IMR-90 (cell line): ENCODE results near the gene BDNF. TPM values are rescaled to one million over a fixed set of nuclear protein-coding genes. Genes with fewer than 3 reads are reported as not detected.

ENCODE experiments used
- ATAC-seq: fragments of 200-7000 bp; cut with Tn5 transposase; 2 replicates; pipeline ENCODE4 v1.9.1; 2020; ENCODE audit warnings: low read depth, mild to moderate bottlenecking, moderate library complexity
- BruUV-seq: library from RNA; stranded (reverse); fragments of 400-500 nt; replicated peaks from 2 replicates; lab custom pipeline; 2021; lab: Mats Ljungman, UMichigan
- CTCF ChIA-PET: fragments of 300-600 bp; formaldehyde crosslinking; extraction: SDS; loops from one replicate; lab custom pipeline; 2021; ENCODE audit warnings: antibody characterized with exemption; lab: Yijun Ruan, JAX
- POLR2A ChIA-PET: fragments of 300-600 bp; sonication (Branson Sonifier 250); formaldehyde crosslinking; loops from one replicate; lab custom pipeline; 2022; ENCODE audit warnings: antibody characterized with exemption; ENCODE audit not compliant: unreplicated experiment; lab: Charles Lee
- DNase-seq: peaks from one replicate; pipeline ENCODE4 v3.0.0; 2013
- H2AFZ ChIP-seq: replicated peaks from 2 replicates; pipeline ENCODE3; 2013; ENCODE audit warnings: low read length, mild to moderate bottlenecking; ENCODE audit not compliant: poor library complexity
- H2AK5ac ChIP-seq: 2 replicates; pipeline ENCODE4 v1.6.1; 2013; ENCODE audit warnings: low read depth, low read length, inconsistent platforms
- H2AK9ac ChIP-seq: replicated peaks from 2 replicates; pipeline ENCODE3; 2013; ENCODE audit warnings: mild to moderate bottlenecking, low read depth, low read length, moderate library complexity; ENCODE audit not compliant: poor library complexity
- H2BK120ac ChIP-seq: 2 replicates; pipeline ENCODE4 v1.6.1; 2013; ENCODE audit warnings: low read depth, low read length, inconsistent platforms
- H2BK15ac ChIP-seq: 3 replicates; pipeline ENCODE4 v1.6.1; 2013; ENCODE audit warnings: low read depth, low read length, inconsistent platforms
- H2BK20ac ChIP-seq: 2 replicates; pipeline ENCODE4 v1.6.1; 2013; ENCODE audit warnings: low read depth, mild to moderate bottlenecking, inconsistent platforms, low read length, moderate library complexity
- H2BK5ac ChIP-seq: 2 replicates; pipeline ENCODE4 v1.6.1; 2013; ENCODE audit warnings: mild to moderate bottlenecking, low read depth, low read length, inconsistent platforms; ENCODE audit not compliant: poor library complexity, severe bottlenecking
- H3K14ac ChIP-seq: replicated peaks from 2 replicates; pipeline ENCODE4 v1.6.1; 2013; ENCODE audit warnings: low read depth, low read length, inconsistent platforms
- H3K18ac ChIP-seq: 2 replicates; pipeline ENCODE4 v1.6.1; 2013; ENCODE audit warnings: low read depth, low read length, control low read depth
- H3K23ac ChIP-seq: 2 replicates; pipeline ENCODE4 v1.6.1; 2013; ENCODE audit warnings: low read depth, low read length, inconsistent platforms
- H3K27ac ChIP-seq: 2 replicates; pipeline ENCODE4 v1.5.1; 2013; ENCODE audit warnings: mild to moderate bottlenecking, control low read depth, low read length; ENCODE audit not compliant: insufficient read depth
- H3K27me3 ChIP-seq: 2 replicates; pipeline ENCODE4 v1.6.1; 2013; ENCODE audit warnings: low read length; ENCODE audit not compliant: control insufficient read depth, insufficient read depth
- H3K36me3 ChIP-seq: 2 replicates; pipeline ENCODE4 v1.6.1; 2013; ENCODE audit warnings: low read length, mixed read lengths; ENCODE audit not compliant: control insufficient read depth, insufficient read depth
- H3K4ac ChIP-seq: 2 replicates; pipeline ENCODE4 v1.6.1; 2013; ENCODE audit warnings: low read depth, low read length, inconsistent platforms
- H3K4me1 ChIP-seq: 2 replicates; pipeline ENCODE4 v1.6.1; 2013; ENCODE audit warnings: low read length, mixed read lengths; ENCODE audit not compliant: control insufficient read depth, insufficient read depth
- H3K4me2 ChIP-seq: 2 replicates; pipeline ENCODE4 v1.6.1; 2013; ENCODE audit warnings: low read depth, mild to moderate bottlenecking, control low read depth, low read length, moderate library complexity
- H3K4me3 ChIP-seq: 2 replicates; pipeline ENCODE4 v1.5.1; 2013; ENCODE audit warnings: low read depth, mild to moderate bottlenecking, control low read depth, low read length, moderate library complexity; ENCODE audit not compliant: insufficient read depth
- H3K56ac ChIP-seq: 2 replicates; pipeline ENCODE4 v1.6.1; 2013; ENCODE audit warnings: low read length, inconsistent platforms; ENCODE audit not compliant: insufficient read depth; ENCODE audit errors: extremely low read depth
- H3K79me1 ChIP-seq, 2 experiments: 2 replicates each; pipeline ENCODE4 v1.6.1; 2013; ENCODE audit warnings: low read length in 2 of 2, inconsistent platforms in 1 of 2, low read depth in 1 of 2
- H3K9ac ChIP-seq: 2 replicates; pipeline ENCODE4 v1.6.1; 2013; ENCODE audit warnings: low read depth, low read length, control low read depth
- H3K9me1 ChIP-seq: 2 replicates; pipeline ENCODE4 v1.6.1; 2013; ENCODE audit warnings: low read length, inconsistent platforms; ENCODE audit not compliant: insufficient read depth
- H3K9me3 ChIP-seq: 2 replicates; pipeline ENCODE4 v1.6.1; 2013; ENCODE audit warnings: low read length; ENCODE audit not compliant: control insufficient read depth, insufficient read depth
- H4K20me1 ChIP-seq: 2 replicates; pipeline ENCODE4 v1.6.1; 2013; ENCODE audit warnings: low read length, inconsistent platforms; ENCODE audit not compliant: insufficient read depth
- H4K5ac ChIP-seq: 2 replicates; pipeline ENCODE4 v1.6.1; 2013; ENCODE audit warnings: mild to moderate bottlenecking, low read depth, low read length, control low read depth
- H4K8ac ChIP-seq, 2 experiments: 2 replicates each; pipeline ENCODE4 v1.6.1; 2013; ENCODE audit warnings: low read depth in 2 of 2, low read length in 2 of 2, control low read depth in 1 of 2, inconsistent platforms in 1 of 2
- H4K91ac ChIP-seq: 2 replicates; pipeline ENCODE4 v1.6.1; 2013; ENCODE audit warnings: low read depth, low read length, inconsistent platforms; ENCODE audit not compliant: insufficient read depth
- CHD1 ChIP-seq: IDR thresholded peaks from 2 replicates; pipeline ENCODE4 v1.6.1; 2012; ENCODE audit warnings: low read depth, low read length, improper control_type of control experiment
- CTCF ChIP-seq: conservative IDR thresholded peaks from 2 replicates; pipeline ENCODE4 v1.5.1; 2012; ENCODE audit warnings: mild to moderate bottlenecking, low read depth, low read length, improper control_type of control experiment
- ELK1 ChIP-seq: fragments of 150-350 bp; IDR thresholded peaks from 2 replicates; pipeline ENCODE4 v1.6.1; 2016; ENCODE audit warnings: low read depth, mild to moderate bottlenecking, low read length, moderate library complexity, borderline replicate concordance
- FOS ChIP-seq: fragments of 150-350 bp; IDR thresholded peaks from 2 replicates; pipeline ENCODE4 v1.6.1; 2016; ENCODE audit warnings: low read depth, low read length
- MXI1 ChIP-seq: IDR thresholded peaks from 2 replicates; pipeline ENCODE4 v1.6.1; 2012; ENCODE audit warnings: low read depth, mild to moderate bottlenecking, low read length, moderate library complexity, borderline replicate concordance
- NFE2L2 ChIP-seq: fragments of 150-350 bp; IDR thresholded peaks from 2 replicates; pipeline ENCODE4 v1.6.1; 2016; ENCODE audit warnings: low read depth, mild to moderate bottlenecking, low read length
- POLR2A ChIP-seq: IDR thresholded peaks from 2 replicates; pipeline ENCODE4 v1.6.1; 2012; ENCODE audit warnings: mild to moderate bottlenecking, low read depth, low read length
- USF2 ChIP-seq: fragments of 150-350 bp; IDR thresholded peaks from 2 replicates; pipeline ENCODE4 v1.6.1; 2017; ENCODE audit warnings: mild to moderate bottlenecking, antibody characterized with exemption, low read length, low read depth
- WGBS, 2 experiments: methylation state at CpG; one replicate each; pipeline versions ENCODE4 v1.1.5 to v1.1.7; 2013; ENCODE audit warnings: missing lambda C conversion rate in 2 of 2; ENCODE audit not compliant: insufficient read length in 1 of 2; ENCODE audit errors: extremely low coverage in 2 of 2; 5-methylcytosine and 5-hydroxymethylcytosine counted together
- dilution Hi-C: fragments of 300-500 bp; cut with HindIII; formaldehyde crosslinking; loops from one replicate; pipeline ENCODE4 v1.14.3; 2018; ENCODE audit warnings: low sequenced_read_pairs; ENCODE audit not compliant: unreplicated experiment
- in situ Hi-C: fragments of 300-500 bp; cut with MboI; formaldehyde crosslinking; loops from 3 replicates; pipeline ENCODE4 v1.14.3; 2019; ENCODE audit warnings: low sequenced_read_pairs, inconsistent platforms, mixed read lengths
- intact Hi-C: fragments of 100-400 bp; cut with micrococcal nuclease; formaldehyde crosslinking; loops from 2 replicates; pipeline ENCODE4 v1.10.0; 2022
- polyA plus RNA-seq, 3 experiments: library from polyadenylated mRNA; depleted of rRNA; stranded (reverse); fragments of >200 nt; gene quantifications; 2 replicates each; pipeline ENCODE4 v1.2.3, GENCODE V29; 2012; ENCODE audit warnings: low replicate concordance in 1 of 3
- total RNA-seq: library from RNA; depleted of rRNA; stranded (reverse); fragments of >200 nt; gene quantifications from 2 replicates; pipeline ENCODE4 v1.2.3, GENCODE V29; 2012

The BDNF gene
- total and polyA plus RNA-seq, 2 of the 4 experiments (the other 2 are of a cell fraction), result 94.8 to 152 TPM

- peaks cover 6% of the 10 kb centered on the region; the same call in 1 of the 2 replicates for H3K9me1 ChIP-seq
- H3K9ac ChIP-seq, result no peak overlapping the region
- peaks cover 9 to 21% of the 10 kb centered on the region in 2 experiments for H3K79me1 ChIP-seq
- no peak overlapping the region for H3K18ac ChIP-seq
- no peak overlapping the region for H4K91ac ChIP-seq
- H2AK5ac ChIP-seq, result no peak overlapping the region
- H2BK5ac ChIP-seq, result no peak overlapping the region
- H3K9me3 ChIP-seq, result no peaks in the 10 kb centered on the region
- H3K27ac ChIP-seq, result no peak overlapping the region
- no peak overlapping the region for H2BK15ac ChIP-seq
- H2BK20ac ChIP-seq, result no peak overlapping the region
- intact Hi-C loops (no loop called here), in situ Hi-C loops (no loop called here), dilution Hi-C loops (no loop called here)
- no peak overlapping the region for H3K4me2 ChIP-seq
- H3K14ac ChIP-seq, result no peak overlapping the region
- ATAC-seq (no peak), DNase-seq (no peak)
- no peak overlapping the region for H4K5ac ChIP-seq
- no peak overlapping the region for H3K23ac ChIP-seq
- ChIA-PET CTCF (no interaction called here), POLR2A (no interaction called here)
- H3K4me1 ChIP-seq, result peaks cover 2% of the 10 kb centered on the region; the same call in 1 of the 2 replicates
- no peak overlapping the region for H3K4me3 ChIP-seq
- H3K36me3 ChIP-seq, result peaks cover 18% of the 10 kb centered on the region
- no TSS peak for BruUV-seq
- H3K27me3 ChIP-seq, result no peaks in the 10 kb centered on the region
- no peak overlapping the region for H2AFZ ChIP-seq
- H3K4ac ChIP-seq, result no peak overlapping the region
- H4K8ac ChIP-seq, result no peak overlapping the region
- H2BK120ac ChIP-seq, result no peak overlapping the region
- no peak for TF ChIP-seq CHD1
- TF ChIP-seq FOS, result no peak
- TF ChIP-seq POLR2A, result no peak; the same call in 1 of the 2 replicates
- TF ChIP-seq MXI1, result no peak
- no peak for TF ChIP-seq NFE2L2
- no peak for TF ChIP-seq USF2
- TF ChIP-seq ELK1, result no peak
- TF ChIP-seq CTCF, result no peak
- H2AK9ac ChIP-seq, result no peak overlapping the region
- H4K20me1 ChIP-seq, result peaks cover 76% of the 10 kb centered on the region
- no peak overlapping the region for H3K56ac ChIP-seq
- no CpG with 5 or more reads among the region's 4 CpGs for WGBS, 2 experiments
These were observed 49.3 kb downstream of the BDNF start for GRCh38 chr11:27650988-27651387.
